ENCODE results near the gene CACNB1. TPM values are rescaled to one million over a fixed set of nuclear protein-coding genes. Genes with fewer than 3 reads are reported as not detected.

CACNB1 gene
- total RNA-seq, 1 experiment from 2014 or later = 20.0 TPM

- Histone ChIP-seq H3T11ph (ENCODE audit: low read length) (no peak overlapping the region), H2AFZ (ENCODE audit: low read length) (no peak overlapping the region), H2AK5ac (ENCODE audit: insufficient read length, low read length) (no peak overlapping the region), H3K27ac (ENCODE audit: insufficient read length, low read depth, low read length) (no peak overlapping the region), H3K9ac (ENCODE audit: extremely low read depth, insufficient read length, low read length) (no peak overlapping the region), H3K79me2 (ENCODE audit: insufficient read depth, low read length) (peaks cover 6% of the 10 kb centered on the region; the same call in 1 of the 2 replicates), H4K20me1 (ENCODE audit: control insufficient read depth, insufficient read depth, insufficient read length) (peaks cover 4% of the 10 kb centered on the region), H2BK15ac (ENCODE audit: low read depth, low read length) (no peak overlapping the region), H3K23me2 (ENCODE audit: insufficient read length, low read depth, low read length, poor library complexity, severe bottlenecking) (peaks cover 7% of the 10 kb centered on the region), H2BK20ac (ENCODE audit: low read depth, low read length, poor library complexity, severe bottlenecking) (no peak overlapping the region), H3K23ac (ENCODE audit: insufficient read length, low read depth, low read length) (no peak overlapping the region), H4K8ac (replicated peaks; ENCODE audit: insufficient read length, low read depth, low read length) (no peak overlapping the region), H4K91ac (ENCODE audit: insufficient read length, low read depth, low read length) (no peak overlapping the region), H3K4ac (ENCODE audit: low read depth, low read length) (no peak overlapping the region), H3K27me3 (ENCODE audit: insufficient read depth, low read length) (peaks cover 4% of the 10 kb centered on the region; the same call in 1 of the 2 replicates), H3K4me1 (ENCODE audit: insufficient read depth, low read length) (peaks cover 4% of the 10 kb centered on the region; the same call in 1 of the 2 replicates), H4K5ac (ENCODE audit: insufficient read length, low read depth, low read length) (no peak overlapping the region), H3K4me2 (ENCODE audit: insufficient read depth, insufficient read length, low read length) (no peak overlapping the region), H3K9me3 (ENCODE audit: control insufficient read depth, low read depth, low read length) (no peaks in the 10 kb centered on the region), H2BK12ac (ENCODE audit: insufficient read length, low read depth, low read length) (no peak overlapping the region), H2BK120ac (ENCODE audit: low read depth, low read length, poor library complexity, severe bottlenecking) (no peak overlapping the region), H3K18ac (ENCODE audit: insufficient read length, low read depth, low read length) (no peak overlapping the region), H2BK5ac (ENCODE audit: insufficient read length, low read length) (no peak overlapping the region), H3K56ac (ENCODE audit: insufficient read length, low read depth, low read length) (no peak overlapping the region), H3K79me1 (ENCODE audit: insufficient read depth, low read depth, low read length, poor library complexity, severe bottlenecking) (peaks cover 4% of the 10 kb centered on the region), H3K14ac (ENCODE audit: insufficient read depth, low read length) (no peak overlapping the region)
- WGBS (ENCODE audit: extremely low coverage, insufficient read length, low lambda C conversion rate) = no CpG with 5 or more reads among the region's 9 CpGs
- no peak overlapping the region for H3K4me3 Mint-ChIP-seq
- no peaks in the 10 kb centered on the region for H3K9me3 Mint-ChIP-seq
- no peak overlapping the region for H3K27ac Mint-ChIP-seq
- DNase-seq = no peak
- no peaks in the 10 kb centered on the region for H3K27me3 Mint-ChIP-seq (ENCODE audit: low read depth)
- no peak for TF ChIP-seq CTCF (conservative IDR thresholded peaks at IDR 0.05)
- H3K4me1 Mint-ChIP-seq = peaks cover 15 to 28% of the 10 kb centered on the region in 2 experiments
- H3K36me3 Mint-ChIP-seq (ENCODE audit: insufficient read depth in 1 of 3, low read depth in 3 of 3) = peaks cover 13 to 47% (median 38%) of the 10 kb centered on the region in 3 experiments; a peak in 6 of 7 replicates
Observed at GRCh38 chr17:39191750-39192510, 5.5 kb downstream of the CACNB1 start.

Measured in H9 (cell line).